Activated T-cell treated with anti-CD3 and anti-CD28 coated beads for 24 hours (primary cell): ENCODE measurements around the gene GMEB2.
"Not testable (repeated sequence)": the region's sequence is repeated elsewhere in the genome, so short reads cannot be mapped to it uniquely, and the experiment has no call there.

Experiments
- DNase-seq: peaks from one replicate; pipeline ENCODE4 v3.0.0-alpha.2; 2020; ENCODE audit warnings: low read depth

The GMEB2 gene

DNA sequence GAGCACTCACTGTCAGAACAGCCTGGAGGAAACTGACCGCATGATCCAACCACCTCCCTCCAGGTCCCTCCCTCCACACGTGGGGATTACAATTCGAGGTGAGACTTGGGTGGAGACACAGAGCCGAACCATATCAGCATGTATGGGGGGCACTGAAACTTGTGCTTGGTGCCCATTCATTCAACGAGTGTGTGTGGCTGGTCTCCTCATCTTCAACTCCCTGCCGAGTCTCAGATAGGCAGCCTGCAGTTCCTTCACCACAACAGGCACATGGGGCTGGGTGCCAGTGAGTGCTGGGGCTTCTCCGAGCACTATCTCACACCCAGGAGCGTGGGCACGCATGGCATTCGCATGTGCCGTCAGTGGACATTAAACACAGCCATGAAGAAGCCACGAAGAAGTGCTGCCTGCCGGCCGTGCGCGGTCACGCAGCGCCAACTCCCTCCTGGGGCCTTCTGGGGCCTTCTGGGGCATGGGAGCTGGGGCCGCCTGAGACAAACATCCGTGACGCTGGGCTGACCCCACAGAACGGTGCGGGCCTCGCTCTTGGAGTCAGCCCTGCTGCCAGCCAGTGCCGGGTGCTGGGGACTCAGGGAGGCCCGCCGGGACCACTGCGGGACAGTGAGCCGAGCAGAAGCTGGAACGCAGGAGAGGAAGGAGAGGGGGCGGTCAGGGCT is 30.5 kb upstream of the GMEB2 start:
- no peak for DNase-seq

GRCh38 chr20:63656451-63656850 is 29.6 kb upstream of the GMEB2 start:
- DNase-seq: no peak

GRCh38 chr20:63655249-63655648 is 28.3 kb upstream of the GMEB2 start:
- no peak for DNase-seq

GRCh38 chr20:63653974-63654668 is 27.2 kb upstream of the GMEB2 start:
- no peak for DNase-seq

- DNase-seq: peak; percentile 55
These were observed 26.4 kb upstream of the GMEB2 start, which contains the start of gene STMN3 for GRCh38 chr20:63653041-63653973. STMN3 (minus strand) TSS chr20:63653424; CDS start chr20:63653345, 79 bp downstream.

DNA sequence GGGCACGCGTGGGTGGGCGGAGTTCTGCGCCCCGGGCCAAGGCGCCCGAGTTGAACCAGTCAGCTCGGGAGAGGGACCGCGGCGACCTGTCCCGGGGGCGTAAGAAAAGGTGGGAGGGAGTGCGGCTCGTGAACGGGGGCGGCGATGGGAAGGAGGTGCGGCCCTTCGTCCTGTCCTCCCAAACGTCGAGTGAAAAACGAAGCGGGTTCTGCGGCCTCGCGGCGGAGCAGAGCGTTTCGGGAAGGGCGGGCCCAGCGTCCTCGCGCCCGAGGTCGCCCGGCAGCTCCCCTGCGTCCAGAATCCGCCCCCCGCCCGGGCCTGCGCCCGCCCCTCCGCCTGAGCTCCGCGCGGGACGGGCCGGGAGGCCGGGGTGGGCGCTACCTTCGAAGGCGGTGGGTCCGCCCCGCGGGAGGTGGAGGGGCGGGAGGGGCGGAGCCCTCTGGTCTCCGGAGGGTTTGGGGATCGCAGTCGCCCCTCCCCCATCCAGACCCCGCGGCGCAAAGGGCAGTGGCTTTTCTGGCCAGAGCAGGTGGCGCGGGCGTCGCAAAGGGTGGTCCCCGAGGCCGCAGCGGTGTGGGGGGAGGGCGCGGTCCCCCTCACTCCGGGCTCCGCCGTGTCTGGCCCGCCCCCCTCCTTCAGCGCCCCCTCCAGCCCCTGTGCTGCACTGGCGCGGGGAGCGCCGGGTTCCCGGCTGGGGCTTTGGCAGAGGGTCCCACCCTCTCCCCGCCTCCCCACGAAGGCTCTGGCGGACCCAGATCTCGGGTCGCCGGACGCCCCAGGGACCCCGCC is 25.5 kb upstream of the GMEB2 start:
- no peak for DNase-seq

GRCh38 chr20:63651942-63652191 is 25.0 kb upstream of the GMEB2 start:
- no peak for DNase-seq

GRCh38 chr20:63650486-63650885 is 23.6 kb upstream of the GMEB2 start:
- not testable (repeated sequence) for DNase-seq

DNA sequence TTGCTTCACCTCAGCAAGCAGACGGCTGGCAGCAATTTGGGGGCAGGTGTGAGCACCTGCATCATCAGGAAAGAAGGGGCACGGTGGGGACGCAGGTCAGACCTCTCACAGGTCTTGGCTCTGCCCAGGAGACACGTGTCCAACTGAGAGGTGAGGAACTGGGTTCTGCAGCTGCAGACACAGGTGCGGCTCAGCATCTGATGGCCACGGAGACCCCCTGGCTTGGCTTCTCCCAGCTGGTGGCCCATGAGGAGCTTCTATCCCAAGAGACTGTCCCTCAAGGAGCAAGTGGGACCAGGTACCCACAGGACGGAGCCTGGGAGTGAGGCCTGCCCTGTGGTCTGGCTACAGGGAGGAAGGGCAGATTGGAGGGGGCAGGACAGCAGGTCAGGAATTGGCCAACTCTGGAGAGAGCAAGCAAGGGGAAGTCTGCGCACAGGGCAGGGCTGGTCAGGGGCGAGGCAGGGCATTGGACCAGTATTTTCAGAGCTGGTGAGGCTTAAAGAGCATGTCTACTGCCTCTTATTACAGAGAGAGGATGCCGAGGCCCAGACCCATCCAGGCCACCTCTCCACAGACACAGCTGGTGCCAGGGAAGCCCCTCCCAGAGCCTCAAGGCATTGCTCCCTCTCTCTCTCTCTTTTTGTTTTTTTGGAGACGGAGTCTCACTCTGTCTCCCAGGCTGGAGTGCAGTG is 22.1 kb upstream of the GMEB2 start:
- no peak for DNase-seq

DNA sequence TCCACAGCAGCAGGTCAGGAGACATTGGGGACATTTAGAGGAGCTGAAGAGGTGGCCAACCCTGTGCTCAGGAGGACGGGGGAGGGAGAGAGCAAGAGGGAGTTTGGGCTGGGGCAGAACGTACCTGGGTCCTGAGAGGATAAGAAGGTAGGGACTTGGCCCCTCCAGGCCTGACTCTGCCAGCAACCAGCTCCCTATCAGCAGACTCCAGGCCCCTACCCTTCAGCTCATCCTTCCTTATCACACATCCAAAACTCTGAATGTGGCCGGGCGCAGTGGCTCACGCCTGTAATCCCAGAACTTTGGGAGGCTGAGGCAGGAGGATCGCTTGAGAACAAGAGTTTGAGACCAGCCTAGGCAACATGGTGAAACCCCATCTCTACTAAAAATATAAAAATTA is 21.3 kb upstream of the GMEB2 start:
- no peak for DNase-seq

DNA sequence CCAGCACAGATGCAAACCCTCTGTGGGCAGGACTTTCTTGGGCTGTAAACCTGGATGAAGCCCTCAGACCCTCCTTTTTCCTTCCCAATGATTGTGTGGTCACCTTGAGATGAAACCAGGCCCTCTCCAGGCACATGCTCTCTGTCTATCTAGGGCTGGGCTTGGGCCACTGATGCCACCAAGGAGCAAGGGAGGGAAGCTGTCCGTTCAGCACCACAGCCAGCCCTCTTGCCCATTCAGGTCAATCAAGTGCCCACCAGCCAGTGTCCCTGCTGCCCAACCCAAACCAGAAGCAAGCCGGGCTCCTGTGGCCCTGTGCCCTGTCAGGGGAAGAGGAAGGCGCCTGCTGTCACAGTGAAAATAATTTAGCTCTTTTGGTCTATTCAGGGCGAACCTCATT is 18.3 kb upstream of the GMEB2 start:
- no peak for DNase-seq

DNA sequence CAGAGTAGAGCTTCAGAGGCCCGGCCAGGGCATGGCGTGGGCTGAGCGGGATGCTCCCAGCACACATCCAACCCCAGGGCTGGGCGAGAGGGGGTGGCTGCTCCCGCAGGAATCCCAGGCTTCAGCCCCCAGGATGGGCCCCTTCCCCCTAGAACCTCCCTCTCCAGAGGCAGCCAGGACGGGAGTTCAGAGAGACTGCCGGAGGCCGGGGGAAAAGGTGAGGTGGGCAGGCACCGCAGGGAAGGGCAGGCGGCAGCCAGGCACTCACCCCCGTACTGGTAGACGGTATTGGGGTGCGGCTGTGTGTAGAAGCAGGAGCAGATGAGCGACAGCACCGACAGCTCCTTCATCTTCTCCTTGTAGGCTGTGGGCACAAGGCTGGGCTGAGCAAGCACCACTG is 17.0 kb upstream of the GMEB2 start:
- DNase-seq: no peak

DNA sequence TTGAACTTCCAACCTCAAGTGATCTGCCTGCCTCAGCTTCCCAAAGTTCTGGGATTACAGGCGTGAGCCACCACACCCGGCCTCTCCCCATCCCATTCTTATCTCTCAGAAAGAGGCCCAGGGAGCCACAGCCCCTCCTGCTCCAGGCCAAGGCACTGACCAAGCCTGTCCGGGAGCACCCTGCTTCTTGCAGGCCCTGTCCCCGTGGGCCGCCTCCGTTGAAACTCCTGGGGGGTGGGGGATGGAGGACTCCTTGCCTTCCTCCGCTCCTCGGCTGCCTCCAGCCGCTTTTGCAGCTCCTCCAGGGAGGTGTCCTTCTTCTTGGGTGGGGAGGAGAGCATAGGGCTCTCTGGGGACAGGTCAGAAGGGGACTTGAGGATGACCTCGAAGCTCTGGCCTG is 16.6 kb upstream of the GMEB2 start:
- no peak for DNase-seq

GRCh38 chr20:63642527-63643247 is 15.8 kb upstream of the GMEB2 start:
- DNase-seq: no peak

- peak; percentile 92 for DNase-seq
These were observed 15.1 kb upstream of the GMEB2 start for GRCh38 chr20:63641792-63642523.

DNA sequence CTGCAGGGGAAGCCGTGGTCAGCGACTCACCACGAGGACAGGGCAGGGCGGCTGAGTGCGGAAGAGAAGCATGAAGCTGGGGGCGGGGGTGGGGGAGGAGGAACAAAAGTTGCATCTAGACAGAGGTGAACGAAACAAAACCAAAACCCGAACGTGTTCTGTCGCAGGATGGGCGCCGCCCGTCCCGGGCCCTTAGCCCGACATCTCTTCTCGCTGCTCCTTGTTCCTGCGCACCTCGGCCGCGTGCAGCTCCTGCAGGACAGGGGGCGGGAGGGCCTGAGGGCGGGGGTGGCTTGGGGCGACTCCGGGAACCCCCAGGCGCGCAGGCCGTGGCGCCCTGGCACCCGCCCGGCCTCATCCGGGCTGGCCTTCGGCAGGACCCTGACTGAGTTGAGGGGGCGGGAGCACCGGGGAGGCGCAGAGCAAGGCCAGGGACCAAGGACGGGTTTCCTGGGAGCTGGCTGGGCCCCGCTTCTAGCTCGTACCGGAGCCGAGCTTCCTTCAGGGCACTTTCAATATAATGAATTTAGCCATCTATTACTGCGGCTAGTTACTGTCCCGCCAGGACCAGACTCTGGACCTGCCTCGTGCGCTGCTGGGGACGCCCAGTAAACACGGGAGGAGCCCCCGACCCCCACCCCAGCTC is 14.4 kb upstream of the GMEB2 start:
- no peak for DNase-seq

DNA sequence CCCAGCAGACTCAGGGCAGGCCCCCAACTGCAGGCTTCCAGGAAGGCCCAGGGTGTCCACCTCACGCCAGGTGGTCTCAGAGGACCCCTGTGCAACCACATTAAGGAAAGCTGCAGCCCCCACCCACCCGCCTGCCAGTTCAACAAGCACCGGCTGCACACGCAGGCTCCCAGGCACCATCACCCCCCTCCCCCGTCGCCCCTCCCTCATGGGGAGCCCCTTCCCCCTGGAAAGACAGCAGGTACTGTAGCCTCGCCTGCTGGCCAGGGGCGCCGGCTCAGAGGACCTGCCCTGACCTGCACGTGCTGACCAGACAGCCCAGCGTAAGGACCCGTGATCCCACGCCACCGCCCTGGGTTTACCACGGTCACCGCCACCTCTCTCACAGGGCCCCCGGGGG is 13.8 kb upstream of the GMEB2 start:
- not testable (repeated sequence) for DNase-seq

GRCh38 chr20:63640086-63640485 is 13.2 kb upstream of the GMEB2 start:
- DNase-seq: no peak

DNA sequence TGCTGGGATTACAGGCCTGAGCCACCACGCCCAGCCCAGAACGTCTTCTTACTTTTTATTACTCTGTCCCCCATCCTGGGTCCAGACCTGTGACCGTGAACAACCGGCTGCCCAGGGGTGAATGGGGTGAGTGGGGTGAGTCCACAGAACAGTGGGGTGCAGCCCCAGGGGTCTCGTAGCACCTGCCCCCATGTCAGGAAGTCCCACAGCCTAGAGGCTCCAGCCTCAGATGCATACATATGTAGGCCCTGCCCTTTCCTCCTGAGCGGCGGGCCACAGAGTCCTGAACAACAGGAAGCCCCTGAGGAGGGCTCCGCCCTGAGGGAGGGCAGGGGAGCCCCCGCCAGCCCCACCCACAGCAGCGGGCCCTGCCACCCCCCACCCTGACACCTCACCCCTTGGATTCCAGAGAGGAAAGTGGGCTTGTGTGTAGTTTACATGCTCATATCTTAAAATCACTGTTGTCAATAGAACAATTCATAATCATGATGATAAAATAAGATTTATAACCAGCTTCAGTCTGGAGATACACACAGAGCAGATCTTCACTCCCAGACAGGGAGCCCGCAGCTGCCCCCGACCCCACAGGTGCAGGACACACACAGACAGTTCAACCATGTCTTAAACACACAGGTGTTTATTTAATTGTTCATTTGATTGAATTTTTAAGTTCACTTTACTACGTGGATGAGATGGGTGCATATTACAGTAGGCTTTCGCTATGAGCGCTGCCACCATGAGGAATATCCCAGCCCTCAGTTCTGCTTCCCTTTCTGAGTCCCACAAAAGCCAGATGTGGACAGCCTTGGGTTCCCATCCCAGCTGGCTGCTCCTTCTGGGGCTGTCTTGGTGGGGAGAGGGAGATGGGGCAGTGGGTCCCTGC is 12.4 kb upstream of the GMEB2 start:
- DNase-seq: peak; percentile 52
